Measurements from ENCODE around the gene OBSCN.

Gene OBSCN

GRCh38 chr1:228332797-228333738, 125.2 kb downstream of the OBSCN start:
- no peaks in the 10 kb centered on the region for H3K36me3 ChIP-seq
- H3K27me3 ChIP-seq, result no peaks in the 10 kb centered on the region
- no peaks in the 10 kb centered on the region for H3K9me3 ChIP-seq
- no peak for TF ChIP-seq CTCF (IDR thresholded peaks at IDR 0.05; ENCODE audit: low read depth, low read length)
- peak; percentile 7 for DNase-seq
- no peaks in the 10 kb centered on the region for H3K4me1 ChIP-seq
- no peak overlapping the region for H3K4me3 ChIP-seq (ENCODE audit: low read depth, low read length)

- H3K4me1 ChIP-seq, result no peaks in the 10 kb centered on the region
- no peaks in the 10 kb centered on the region for H3K36me3 ChIP-seq
- H3K4me3 ChIP-seq (ENCODE audit: low read depth, low read length), result no peak overlapping the region
- H3K27me3 ChIP-seq, result no peaks in the 10 kb centered on the region
- H3K9me3 ChIP-seq, result no peaks in the 10 kb centered on the region
- DNase-seq, result no peak
- TF ChIP-seq CTCF (IDR thresholded peaks at IDR 0.05; ENCODE audit: low read depth, low read length), result no peak
Measured at GRCh38 chr1:228333739-228334115, 125.9 kb downstream of the OBSCN start.

- H3K27me3 ChIP-seq, result no peaks in the 10 kb centered on the region
Measured at GRCh38 chr1:228334226-228334935, 126.5 kb downstream of the OBSCN start.

GRCh38 chr1:228334954-228335353, 127.1 kb downstream of the OBSCN start:
- H3K4me1 ChIP-seq, result no peaks in the 10 kb centered on the region
- no peak overlapping the region for H3K4me3 ChIP-seq (ENCODE audit: low read depth, low read length)
- H3K27me3 ChIP-seq, result no peaks in the 10 kb centered on the region
- H3K9me3 ChIP-seq, result no peaks in the 10 kb centered on the region
- DNase-seq, result no peak
- no peak for TF ChIP-seq CTCF (IDR thresholded peaks at IDR 0.05; ENCODE audit: low read depth, low read length)
- H3K36me3 ChIP-seq, result no peaks in the 10 kb centered on the region

More at GRCh38 chr1:228334226-228334935, 126.5 kb downstream of the OBSCN start:
- no peaks in the 10 kb centered on the region for H3K36me3 ChIP-seq
- H3K4me3 ChIP-seq (ENCODE audit: low read depth, low read length), result no peak overlapping the region
- no peak for TF ChIP-seq CTCF (IDR thresholded peaks at IDR 0.05; ENCODE audit: low read depth, low read length)
- DNase-seq, result peak; percentile 7
- no peaks in the 10 kb centered on the region for H3K9me3 ChIP-seq
- no peaks in the 10 kb centered on the region for H3K4me1 ChIP-seq

- Histone ChIP-seq H3K9me3 (no peaks in the 10 kb centered on the region), H3K36me3 (no peaks in the 10 kb centered on the region), H3K27me3 (no peaks in the 10 kb centered on the region), H3K4me3 (ENCODE audit: low read depth, low read length) (no peak overlapping the region), H3K4me1 (no peaks in the 10 kb centered on the region)
- no peak for DNase-seq
- no peak for TF ChIP-seq CTCF (IDR thresholded peaks at IDR 0.05; ENCODE audit: low read depth, low read length)
Measured at GRCh38 chr1:228335406-228336307, 127.8 kb downstream of the OBSCN start.
